Lower leg skin (tissue), 3 donors: ENCODE data around the gene KLHL14.

Source experiments
- POLR2A ChIP-seq, 2 donors: fragments of 450-650 bp; IDR thresholded peaks; one replicate each; pipeline ENCODE4 v1.6.1; 2016 to 2017; ENCODE audit warnings: antibody characterized with exemption in 2 of 2, mild to moderate bottlenecking in 1 of 2, moderate library complexity in 1 of 2
- TF ChIP-seq, protein P1 (sequence below), 3 donors: fragments of 450-650 bp; IDR thresholded peaks; one replicate each; pipeline ENCODE4 v1.5.1; 2016; ENCODE audit warnings: antibody characterized with exemption in 3 of 3, mild to moderate bottlenecking in 3 of 3, moderate library complexity in 2 of 3

- TF ChIP-seq, protein P1, sequence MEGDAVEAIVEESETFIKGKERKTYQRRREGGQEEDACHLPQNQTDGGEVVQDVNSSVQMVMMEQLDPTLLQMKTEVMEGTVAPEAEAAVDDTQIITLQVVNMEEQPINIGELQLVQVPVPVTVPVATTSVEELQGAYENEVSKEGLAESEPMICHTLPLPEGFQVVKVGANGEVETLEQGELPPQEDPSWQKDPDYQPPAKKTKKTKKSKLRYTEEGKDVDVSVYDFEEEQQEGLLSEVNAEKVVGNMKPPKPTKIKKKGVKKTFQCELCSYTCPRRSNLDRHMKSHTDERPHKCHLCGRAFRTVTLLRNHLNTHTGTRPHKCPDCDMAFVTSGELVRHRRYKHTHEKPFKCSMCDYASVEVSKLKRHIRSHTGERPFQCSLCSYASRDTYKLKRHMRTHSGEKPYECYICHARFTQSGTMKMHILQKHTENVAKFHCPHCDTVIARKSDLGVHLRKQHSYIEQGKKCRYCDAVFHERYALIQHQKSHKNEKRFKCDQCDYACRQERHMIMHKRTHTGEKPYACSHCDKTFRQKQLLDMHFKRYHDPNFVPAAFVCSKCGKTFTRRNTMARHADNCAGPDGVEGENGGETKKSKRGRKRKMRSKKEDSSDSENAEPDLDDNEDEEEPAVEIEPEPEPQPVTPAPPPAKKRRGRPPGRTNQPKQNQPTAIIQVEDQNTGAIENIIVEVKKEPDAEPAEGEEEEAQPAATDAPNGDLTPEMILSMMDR (IDR thresholded peaks at IDR 0.05), result no peak
- TF ChIP-seq POLR2A (IDR thresholded peaks at IDR 0.05), result no peak
These were observed 32.5 kb upstream of the KLHL14 start for GRCh38 chr18:32805354-32805753.
